Prostate gland (tissue), 2 donors: ENCODE measurements around the gene SFMBT1. TPM values are rescaled to one million over a fixed set of nuclear protein-coding genes. Genes with fewer than 3 reads are reported as not detected.

Source experiments
- DNase-seq: peaks from one replicate; pipeline ENCODE4 v3.0.0-alpha.2; 2019; ENCODE audit warnings: low spot score
- H3K27ac ChIP-seq, 2 donors: fragments of 200-600 bp; sonication (generic); 2 replicates each; pipeline ENCODE4 v1.5.1; 2017 to 2019
- H3K27me3 ChIP-seq: fragments of 200-600 bp; sonication (generic); replicated peaks from 2 replicates; pipeline ENCODE4 v1.5.1; 2019; ENCODE audit not compliant: insufficient read depth
- H3K36me3 ChIP-seq, 2 donors: fragments of 200-600 bp; sonication (generic); 1 replicate in 1 of 2; 2 replicates in 1 of 2; pipeline versions ENCODE4 v1.5.1 to v1.8.1; 2017 to 2019
- H3K4me1 ChIP-seq: fragments of 200-600 bp; sonication (generic); replicated peaks from 2 replicates; pipeline ENCODE4 v1.5.1; 2019
- H3K4me3 ChIP-seq, 2 donors: fragments of 200-600 bp; sonication (generic); 2 replicates each; pipeline ENCODE4 v1.5.1; 2017 to 2019
- H3K9me3 ChIP-seq: fragments of 200-600 bp; sonication (generic); 2 replicates; pipeline ENCODE4 v1.5.1; 2017
- POLR2A ChIP-seq: fragments of 450-650 bp; IDR thresholded peaks from one replicate; pipeline ENCODE4 v1.6.1; 2016; ENCODE audit warnings: antibody characterized with exemption, mild to moderate bottlenecking
- POLR2AphosphoS5 ChIP-seq: sonication (generic); formaldehyde crosslinking; IDR thresholded peaks from one replicate; pipeline ENCODE4 v1.6.1; 2017; ENCODE audit warnings: antibody characterized with exemption
- WGBS: methylation state at CpG from one replicate; pipeline ENCODE4 v1.1.5; 2018; 5-methylcytosine and 5-hydroxymethylcytosine counted together
- intact Hi-C: fragments of 100-400 bp; cut with DNase I; formaldehyde crosslinking; loops from one replicate; pipeline ENCODE4 v1.14.2; 2022
- total RNA-seq, 2 donors: library from RNA; depleted of rRNA; stranded (reverse); fragments of >200 nt; gene quantifications; one replicate each; pipeline ENCODE4 v1.1.0, GENCODE V29; 2016
- TF ChIP-seq, protein P1 (sequence below), 4 experiments: fragments of 200-600 bp in 2 of 4; fragments of 450-650 bp in 2 of 4; sonication (generic) in 2 of 4; IDR thresholded peaks; 1 replicate in 3 of 4; 2 replicates in 1 of 4; pipeline ENCODE4 v1.5.1; 2016 to 2019; ENCODE audit warnings: antibody characterized with exemption in 4 of 4, mild to moderate bottlenecking in 2 of 4, moderate library complexity in 2 of 4

SFMBT1 gene
- total RNA-seq, 2 donors from 2014 or later = 35.3 to 37.4 TPM

- Histone ChIP-seq H3K27ac (no peak overlapping the region), H3K27me3 (no peaks in the 10 kb centered on the region), H3K4me1 (no peaks in the 10 kb centered on the region), H3K4me3 (no peak overlapping the region), H3K36me3 (no peaks in the 10 kb centered on the region), H3K9me3 (no peaks in the 10 kb centered on the region)
- WGBS = 86% methylated on average over 10 of the region's 10 CpGs
- DNase-seq = no peak
- TF ChIP-seq POLR2AphosphoS5 (no peak), POLR2A (no peak)
- TF ChIP-seq, protein P1, sequence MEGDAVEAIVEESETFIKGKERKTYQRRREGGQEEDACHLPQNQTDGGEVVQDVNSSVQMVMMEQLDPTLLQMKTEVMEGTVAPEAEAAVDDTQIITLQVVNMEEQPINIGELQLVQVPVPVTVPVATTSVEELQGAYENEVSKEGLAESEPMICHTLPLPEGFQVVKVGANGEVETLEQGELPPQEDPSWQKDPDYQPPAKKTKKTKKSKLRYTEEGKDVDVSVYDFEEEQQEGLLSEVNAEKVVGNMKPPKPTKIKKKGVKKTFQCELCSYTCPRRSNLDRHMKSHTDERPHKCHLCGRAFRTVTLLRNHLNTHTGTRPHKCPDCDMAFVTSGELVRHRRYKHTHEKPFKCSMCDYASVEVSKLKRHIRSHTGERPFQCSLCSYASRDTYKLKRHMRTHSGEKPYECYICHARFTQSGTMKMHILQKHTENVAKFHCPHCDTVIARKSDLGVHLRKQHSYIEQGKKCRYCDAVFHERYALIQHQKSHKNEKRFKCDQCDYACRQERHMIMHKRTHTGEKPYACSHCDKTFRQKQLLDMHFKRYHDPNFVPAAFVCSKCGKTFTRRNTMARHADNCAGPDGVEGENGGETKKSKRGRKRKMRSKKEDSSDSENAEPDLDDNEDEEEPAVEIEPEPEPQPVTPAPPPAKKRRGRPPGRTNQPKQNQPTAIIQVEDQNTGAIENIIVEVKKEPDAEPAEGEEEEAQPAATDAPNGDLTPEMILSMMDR (IDR thresholded peaks at IDR 0.05) = no peak
- intact Hi-C loops = no loop called here
Observed at GRCh38 chr3:53085476-53085875, 39.6 kb upstream of the SFMBT1 start.

DNA sequence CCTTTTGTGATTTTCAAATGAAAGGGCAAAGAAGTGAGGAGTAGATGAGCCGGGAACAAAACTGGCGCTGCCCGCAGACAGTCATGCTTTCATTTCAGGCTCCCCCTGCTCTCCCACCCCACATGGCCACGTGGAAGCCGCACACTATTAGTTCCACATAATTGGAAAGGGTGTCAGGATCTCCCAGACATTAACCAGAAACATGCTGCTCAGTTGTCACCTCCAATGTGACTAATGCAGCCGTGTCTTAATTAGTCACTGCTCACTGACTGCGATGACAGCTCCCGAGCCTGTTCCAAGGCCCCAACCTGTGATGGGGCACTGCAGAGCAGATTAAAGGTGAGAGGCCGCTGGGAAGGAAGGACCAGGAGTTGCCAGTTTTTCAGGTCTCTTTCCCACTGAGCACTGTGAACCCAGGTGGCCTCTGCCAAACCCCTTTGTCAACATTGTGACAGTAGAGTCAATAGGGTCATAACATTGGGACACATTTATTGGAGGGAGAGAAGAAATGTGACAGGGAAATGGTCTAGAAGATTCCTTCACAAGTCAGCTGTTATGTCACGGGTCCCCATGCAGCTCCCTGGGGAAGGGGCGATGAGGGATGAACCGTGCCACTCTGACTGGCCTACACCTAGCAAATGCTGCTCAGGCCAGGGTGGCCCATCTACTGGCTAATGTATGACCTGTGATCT is 38.6 kb upstream of the SFMBT1 start:
- no peak for DNase-seq
- TF ChIP-seq POLR2A = no peak
- TF ChIP-seq, protein P1 (IDR thresholded peaks at IDR 0.05) = no peak
- TF ChIP-seq POLR2AphosphoS5 = no peak
- no peak overlapping the region for H3K27ac ChIP-seq
- H3K4me1 ChIP-seq = no peaks in the 10 kb centered on the region
- H3K27me3 ChIP-seq = no peaks in the 10 kb centered on the region
- H3K4me3 ChIP-seq = no peak overlapping the region
- H3K36me3 ChIP-seq = no peaks in the 10 kb centered on the region
- 63% methylated on average over 12 of the region's 12 CpGs for whole genome bisulfite sequencing
- H3K9me3 ChIP-seq = no peaks in the 10 kb centered on the region
- intact Hi-C loops = no loop called here

- TF ChIP-seq POLR2A (no peak), POLR2AphosphoS5 (no peak)
- TF ChIP-seq, protein P1 (IDR thresholded peaks at IDR 0.05) = no peak
- Histone ChIP-seq H3K36me3 (no peaks in the 10 kb centered on the region), H3K9me3 (no peaks in the 10 kb centered on the region), H3K4me1 (no peaks in the 10 kb centered on the region), H3K27ac (no peak overlapping the region), H3K4me3 (no peak overlapping the region), H3K27me3 (no peaks in the 10 kb centered on the region)
- WGBS = 40% methylated on average over 3 of the region's 3 CpGs
- intact Hi-C loops = no loop called here
- DNase-seq = no peak
Observed at GRCh38 chr3:53083949-53084309, 38.1 kb upstream of the SFMBT1 start.

GRCh38 chr3:53083521-53083920 is 37.6 kb upstream of the SFMBT1 start:
- 20% methylated on average over 8 of the region's 8 CpGs for WGBS
- TF ChIP-seq POLR2A (no peak), POLR2AphosphoS5 (no peak)
- TF ChIP-seq, protein P1 (IDR thresholded peaks at IDR 0.05) = no peak
- no peak overlapping the region for H3K4me3 ChIP-seq
- H3K27ac ChIP-seq = no peak overlapping the region
- no peaks in the 10 kb centered on the region for H3K4me1 ChIP-seq
- intact Hi-C loops = no loop called here
- no peaks in the 10 kb centered on the region for H3K27me3 ChIP-seq
- DNase-seq = no peak
- no peaks in the 10 kb centered on the region for H3K9me3 ChIP-seq
- no peaks in the 10 kb centered on the region for H3K36me3 ChIP-seq

DNA sequence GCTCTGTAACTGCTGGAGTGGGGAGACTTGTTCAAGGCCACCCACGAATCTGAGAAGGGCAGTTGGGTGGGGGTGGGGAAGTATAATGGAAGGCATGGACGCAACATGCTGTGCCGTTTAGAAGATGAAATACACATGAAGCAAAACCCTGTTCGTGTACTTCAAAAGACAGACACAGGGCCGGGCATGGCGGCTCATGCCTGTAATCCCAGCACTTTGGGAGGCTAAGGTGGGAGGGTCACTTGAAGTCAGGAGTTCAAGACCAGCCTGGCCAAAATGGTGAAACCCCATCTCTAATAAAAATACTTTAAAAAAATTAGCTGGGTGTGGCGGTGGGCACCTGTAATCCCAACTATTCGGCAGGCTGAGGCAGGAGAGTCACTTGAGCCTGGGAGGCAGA is 36.9 kb upstream of the SFMBT1 start:
- 83% methylated on average over 8 of the region's 8 CpGs for WGBS
- intact Hi-C loops = no loop called here

More for the DNA sequence above, 36.9 kb upstream of the SFMBT1 start:
- Histone ChIP-seq H3K4me1 (no peaks in the 10 kb centered on the region), H3K36me3 (no peaks in the 10 kb centered on the region), H3K27ac (no peak overlapping the region), H3K4me3 (no peak overlapping the region), H3K9me3 (no peaks in the 10 kb centered on the region), H3K27me3 (no peaks in the 10 kb centered on the region)
- no peak for DNase-seq
- TF ChIP-seq POLR2A (no peak), POLR2AphosphoS5 (no peak)
- TF ChIP-seq, protein P1 (IDR thresholded peaks at IDR 0.05) = no peak
